Midbrain (tissue), 1 donor: Measurements from ENCODE around the gene KLC1.

ENCODE experiments used
- DNase-seq: peaks from one replicate; lab custom pipeline; 2025; lab: John Stamatoyannopoulos, UW

The KLC1 gene

DNA sequence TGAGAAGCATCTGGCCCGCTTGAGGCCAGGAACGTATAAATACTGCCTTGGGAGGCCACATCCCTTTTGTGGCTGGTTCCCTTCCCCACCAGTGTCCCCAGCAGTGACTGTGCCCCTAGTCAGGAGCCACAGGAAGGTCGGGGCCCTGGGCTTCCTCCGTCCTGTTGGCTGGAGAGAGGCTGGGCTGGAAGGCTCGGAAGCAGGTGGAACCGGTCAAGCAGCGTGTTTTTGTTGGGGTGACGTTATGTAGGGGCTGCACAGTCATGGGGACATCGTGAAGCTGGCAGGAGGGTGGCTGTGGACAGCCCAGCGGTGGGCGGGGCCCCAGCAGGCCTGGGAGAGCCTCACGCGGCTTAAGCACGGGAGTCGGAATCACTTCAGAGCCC lies 76.1 kb downstream of the KLC1 start:
- no peak for DNase-seq

DNA sequence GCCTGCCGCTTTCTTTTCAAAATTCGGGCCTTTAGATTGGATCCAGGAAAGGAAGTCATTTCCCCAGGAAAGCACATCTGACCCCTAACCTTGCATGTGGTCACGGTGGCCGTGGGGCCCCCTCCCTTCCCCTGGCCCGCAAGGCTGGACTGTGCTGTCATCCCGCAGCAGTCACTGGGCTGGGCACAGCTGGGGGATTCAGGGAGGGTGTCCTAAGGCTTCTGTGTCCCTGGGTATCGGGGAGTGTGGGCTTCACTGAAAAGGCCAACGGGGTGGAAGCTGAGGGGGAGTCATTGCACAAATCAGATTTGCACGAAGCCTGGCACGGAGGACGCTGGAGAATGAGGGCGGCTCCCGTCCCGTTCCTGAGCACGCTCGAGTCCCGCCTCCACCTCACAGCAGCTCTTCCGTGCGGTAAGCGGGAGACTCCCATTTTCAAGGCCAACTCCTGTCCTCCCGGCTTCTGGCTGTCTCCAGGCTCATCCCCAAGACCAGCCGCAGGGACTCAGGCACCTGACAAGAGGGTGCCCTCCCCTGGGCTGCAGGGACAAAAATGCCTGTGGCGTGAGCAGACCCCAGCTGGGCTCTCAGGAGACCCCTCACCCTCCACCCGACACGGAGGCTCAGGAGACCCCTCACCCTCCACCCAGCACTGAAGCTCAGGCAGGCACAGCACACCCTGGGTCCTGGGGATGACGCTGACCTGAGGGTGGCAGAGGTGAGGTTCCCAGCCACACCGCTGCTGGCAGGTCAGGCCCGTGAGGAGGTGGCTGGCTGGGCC lies 76.7 kb downstream of the KLC1 start:
- no peak for DNase-seq

DNA sequence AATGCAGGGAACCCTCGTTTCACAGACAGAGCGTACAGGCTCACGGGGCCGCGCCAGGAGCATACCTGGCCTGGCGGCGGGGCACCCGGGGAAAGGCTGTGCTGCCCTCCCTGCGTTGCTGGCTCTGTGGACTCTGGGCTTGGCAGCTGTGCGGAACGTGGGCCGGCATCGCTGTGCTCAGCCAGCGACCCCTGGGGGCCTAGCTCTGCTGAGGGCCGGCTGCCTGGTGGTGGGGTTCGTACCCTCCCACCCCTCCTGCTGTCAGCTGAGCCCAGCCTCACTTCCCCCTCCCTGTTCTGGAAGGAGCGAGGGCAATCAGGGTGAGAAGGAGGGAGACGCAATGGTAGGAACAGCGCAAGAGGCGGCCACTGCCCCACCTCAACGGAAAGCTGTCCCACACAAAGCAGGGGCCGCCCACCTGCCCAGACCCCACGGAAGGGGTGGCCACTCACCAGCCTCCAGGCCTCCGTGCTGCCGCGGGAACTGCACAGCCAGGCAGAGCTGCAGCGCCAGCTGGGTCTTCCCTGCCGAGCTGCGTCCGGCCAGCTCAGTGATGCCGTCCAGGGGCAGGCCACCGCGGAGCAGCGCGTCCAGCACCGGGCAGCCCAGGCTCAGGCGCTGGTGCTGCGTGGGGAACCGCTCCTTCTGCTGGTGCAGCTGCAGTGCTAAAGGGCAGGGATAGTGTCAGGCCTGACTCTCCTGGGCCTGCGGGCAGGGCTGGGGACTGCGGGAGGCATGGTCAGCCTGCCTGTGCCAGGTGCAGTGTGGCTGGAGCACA lies 77.7 kb downstream of the KLC1 start:
- DNase-seq, result no peak

DNA sequence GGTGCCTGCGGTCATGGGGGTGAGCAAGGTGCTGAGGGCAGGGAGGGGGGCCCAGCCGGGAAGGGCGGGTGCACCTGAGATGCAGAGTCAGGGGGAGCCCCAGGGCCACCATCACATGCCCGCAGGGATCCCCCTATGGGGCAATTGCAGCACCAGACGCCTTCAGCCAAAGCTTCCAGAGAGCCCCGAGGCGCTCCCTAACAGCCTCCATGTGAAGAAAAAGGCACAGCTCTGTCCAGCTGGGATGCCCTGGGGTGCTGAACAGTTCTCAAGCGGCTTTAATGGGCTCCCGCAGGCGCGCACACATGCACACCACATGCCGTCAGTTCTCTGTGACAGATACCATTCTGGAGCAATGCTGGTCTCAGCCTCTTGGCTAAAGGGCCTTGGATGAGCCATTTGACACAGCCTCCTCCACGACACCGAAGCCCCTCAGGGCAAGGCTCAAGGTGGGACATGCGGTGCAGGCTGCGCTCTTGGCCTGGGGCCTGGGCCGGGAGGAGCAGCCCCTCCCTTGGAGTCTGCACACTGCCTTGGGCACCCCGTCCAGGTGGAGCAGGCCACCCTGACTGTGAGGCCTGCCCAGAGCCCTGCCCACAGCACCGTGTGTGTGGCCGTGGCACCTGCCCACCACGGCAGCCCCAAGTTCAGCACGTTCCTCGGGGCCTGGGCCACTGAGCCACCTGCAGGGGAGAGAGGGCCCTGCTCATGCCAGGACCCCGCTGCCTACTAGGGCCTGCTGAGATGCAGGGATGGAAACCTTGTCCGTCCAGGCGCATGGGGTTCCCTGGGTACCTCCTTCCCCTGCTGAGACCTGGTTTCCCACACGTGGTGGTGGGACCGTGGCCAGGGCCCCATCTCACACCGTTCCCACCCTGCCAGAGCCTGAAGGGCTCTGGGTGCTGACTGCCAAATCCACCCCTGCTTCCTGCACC lies 78.6 kb downstream of the KLC1 start:
- DNase-seq, result no peak

DNA sequence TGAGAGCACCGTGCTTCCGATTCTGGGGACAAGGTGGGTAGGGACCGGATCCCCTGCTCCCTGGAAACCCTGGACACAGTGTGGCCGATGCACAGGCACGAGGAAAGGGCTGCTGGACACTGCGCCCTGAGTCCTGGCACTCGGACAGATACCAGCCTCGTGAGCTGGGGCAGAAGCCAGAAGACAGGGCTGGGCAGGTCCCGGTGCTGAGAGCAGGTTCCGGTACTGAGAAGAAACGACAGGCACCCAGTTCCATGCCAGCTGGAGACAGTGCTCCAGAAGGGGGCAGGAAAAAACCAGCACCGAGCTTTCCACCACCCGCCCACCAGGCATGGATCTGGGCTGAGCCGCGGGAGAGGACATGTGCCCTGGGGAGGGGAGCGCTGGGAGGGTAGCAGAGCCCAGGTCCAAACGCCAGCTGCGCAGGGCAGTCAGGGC lies 79.8 kb downstream of the KLC1 start:
- DNase-seq, result peak; percentile 13

DNA sequence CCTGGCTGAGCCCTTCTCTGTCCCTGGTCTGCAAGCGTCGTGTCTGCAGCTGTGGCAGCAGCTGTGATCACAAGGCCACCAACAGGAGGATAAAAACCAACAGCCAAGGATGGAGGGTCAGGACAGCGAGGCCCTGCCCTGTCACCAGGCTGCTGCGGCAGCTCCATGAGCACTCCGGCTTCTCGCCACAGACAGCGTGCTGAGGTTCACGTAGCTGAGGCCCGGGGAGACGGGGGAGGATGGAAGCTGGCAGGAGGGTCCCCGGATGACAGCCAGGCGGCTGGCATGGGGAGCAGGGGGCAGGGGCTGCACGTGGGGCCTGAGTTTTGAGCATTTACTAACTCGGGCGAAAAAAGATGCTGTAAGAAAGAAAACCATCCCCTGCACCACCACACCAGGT lies 80.8 kb downstream of the KLC1 start:
- DNase-seq, result no peak

DNA sequence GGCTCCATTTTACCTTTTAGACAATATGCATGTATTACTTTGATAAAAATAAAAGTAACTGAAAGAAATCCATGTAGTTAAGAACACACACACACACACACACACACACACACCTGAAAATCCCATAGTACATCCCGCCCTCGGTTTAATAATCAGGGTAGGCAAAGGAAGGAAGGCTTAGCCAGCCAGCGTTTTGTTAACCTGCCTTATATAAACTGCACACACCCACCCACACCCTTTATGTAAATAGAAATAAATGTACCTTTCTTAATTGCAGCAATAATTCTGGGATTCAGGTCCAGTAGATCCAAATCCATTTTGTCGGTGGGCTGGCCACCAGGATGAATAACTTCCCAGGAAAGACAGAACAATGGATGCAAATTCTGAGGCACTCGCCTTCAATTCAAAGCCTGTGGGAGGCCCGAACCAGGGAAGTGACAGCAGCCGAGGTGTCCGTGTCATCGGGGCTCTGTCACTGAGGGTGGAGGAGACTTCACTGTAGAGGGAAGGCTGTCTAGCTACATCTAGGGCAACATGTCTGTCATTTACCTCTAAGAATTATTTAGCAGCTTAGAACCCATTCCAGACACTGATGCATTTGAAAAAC lies 81.9 kb downstream of the KLC1 start:
- DNase-seq, result no peak

DNA sequence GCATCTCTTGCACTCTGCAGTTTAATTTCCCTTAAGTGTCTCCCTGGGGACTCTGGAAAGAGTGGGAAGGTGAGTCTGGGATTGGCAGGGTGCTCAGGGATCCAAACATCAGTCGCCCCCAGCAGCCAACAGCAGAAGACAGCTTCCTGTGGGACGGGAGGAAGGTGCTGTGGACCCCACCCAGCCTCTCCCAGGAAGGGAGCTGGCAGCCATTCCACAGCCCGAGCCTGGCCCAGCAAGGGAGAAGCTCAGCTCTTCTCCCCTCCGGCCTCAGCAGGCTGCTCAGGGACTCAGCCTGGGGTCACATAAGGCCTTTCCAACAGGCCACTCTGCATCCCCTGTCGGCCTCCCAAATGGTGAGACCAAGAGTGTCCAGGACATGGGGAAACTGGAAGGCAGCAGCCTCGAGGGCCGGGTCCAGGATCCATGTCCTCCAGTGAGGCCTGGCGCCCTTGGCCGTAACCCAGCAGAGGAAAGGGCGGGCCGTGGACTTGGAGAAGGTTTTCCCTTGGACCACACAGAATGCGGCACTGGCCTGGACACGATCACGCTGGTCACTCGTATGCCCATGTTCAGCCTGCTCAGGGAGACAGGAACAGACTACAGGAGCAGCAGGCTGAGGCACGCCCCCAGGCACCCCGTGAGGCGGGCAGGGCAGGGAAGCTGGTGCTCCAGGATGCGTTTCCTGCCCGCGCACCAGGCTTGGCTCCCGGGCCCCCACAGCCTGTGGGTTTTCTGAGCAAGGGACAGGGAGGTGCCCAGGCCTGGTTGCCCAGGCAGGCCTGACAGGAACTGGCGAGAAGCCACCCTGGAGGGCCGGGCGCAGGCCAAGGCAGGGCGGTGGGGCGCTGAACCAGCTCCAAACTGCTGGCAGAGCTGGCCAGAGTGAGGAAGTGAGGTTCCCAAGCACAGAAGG lies 82.8 kb downstream of the KLC1 start:
- peak; percentile 60 for DNase-seq

DNA sequence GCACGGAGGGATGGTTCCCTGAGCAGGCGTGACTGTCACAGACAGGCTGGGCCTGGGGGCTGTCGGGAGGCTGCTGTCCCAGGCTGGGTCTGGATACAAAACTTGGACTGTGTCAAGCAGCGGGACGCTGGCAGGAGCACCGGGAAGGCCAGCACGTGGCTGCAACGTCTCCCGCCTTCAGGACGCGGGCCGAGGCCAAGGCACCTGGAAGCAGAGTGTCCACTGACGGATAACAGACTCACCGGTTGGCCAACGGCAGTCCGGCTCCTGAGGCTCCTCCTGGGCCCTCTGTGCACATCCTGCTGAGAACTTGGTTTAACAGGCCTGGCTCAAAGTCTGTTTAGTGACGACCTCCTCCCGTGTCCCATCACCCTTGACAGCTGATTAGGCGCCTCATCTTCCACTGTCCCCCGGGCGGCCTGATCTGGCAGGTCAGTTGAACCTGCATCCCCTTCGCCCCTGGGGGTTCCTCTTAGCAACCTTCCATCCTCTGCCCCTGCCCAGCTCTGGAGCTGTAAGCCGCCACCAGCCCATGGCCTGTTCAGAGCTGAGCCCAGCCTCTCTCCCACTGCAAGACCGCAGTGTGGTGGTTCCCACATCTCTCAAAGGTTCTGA lies 83.7 kb downstream of the KLC1 start:
- no peak for DNase-seq

DNA sequence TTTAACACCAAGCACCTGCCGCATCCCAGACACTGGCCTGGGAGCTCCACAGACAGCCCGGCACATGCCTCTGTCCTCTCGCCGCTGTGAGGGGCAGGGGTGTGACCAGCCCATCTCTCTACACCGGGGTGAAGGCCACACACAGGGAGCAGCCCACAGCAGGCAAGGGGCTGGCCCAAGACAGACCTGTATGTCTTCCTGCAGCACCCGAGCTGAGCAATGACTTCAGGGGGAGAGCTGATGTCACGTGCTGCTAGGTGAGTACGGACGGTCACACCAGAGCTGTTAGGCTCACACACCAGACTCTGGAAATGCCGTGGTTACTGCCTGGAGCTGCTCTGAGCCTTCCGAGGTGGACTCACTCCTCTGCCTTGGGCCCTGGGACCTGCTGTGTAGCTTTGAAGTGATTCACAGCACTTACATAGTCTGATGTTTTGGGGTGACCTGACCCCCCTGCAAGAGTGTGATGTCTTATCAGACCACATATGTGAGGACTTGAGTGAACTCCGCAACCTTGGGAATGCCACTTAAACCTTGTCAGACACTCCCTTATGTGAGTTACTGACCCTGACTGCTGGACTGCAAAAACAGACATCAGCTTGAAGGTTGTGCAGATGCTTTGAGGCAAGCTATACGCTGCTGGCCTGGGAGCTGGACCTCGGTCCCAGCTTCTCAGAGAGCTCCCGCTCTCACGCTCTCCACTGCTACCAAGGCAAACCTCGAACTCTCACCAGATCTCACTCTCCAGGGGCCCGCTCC lies 84.5 kb downstream of the KLC1 start:
- DNase-seq, result no peak

DNA sequence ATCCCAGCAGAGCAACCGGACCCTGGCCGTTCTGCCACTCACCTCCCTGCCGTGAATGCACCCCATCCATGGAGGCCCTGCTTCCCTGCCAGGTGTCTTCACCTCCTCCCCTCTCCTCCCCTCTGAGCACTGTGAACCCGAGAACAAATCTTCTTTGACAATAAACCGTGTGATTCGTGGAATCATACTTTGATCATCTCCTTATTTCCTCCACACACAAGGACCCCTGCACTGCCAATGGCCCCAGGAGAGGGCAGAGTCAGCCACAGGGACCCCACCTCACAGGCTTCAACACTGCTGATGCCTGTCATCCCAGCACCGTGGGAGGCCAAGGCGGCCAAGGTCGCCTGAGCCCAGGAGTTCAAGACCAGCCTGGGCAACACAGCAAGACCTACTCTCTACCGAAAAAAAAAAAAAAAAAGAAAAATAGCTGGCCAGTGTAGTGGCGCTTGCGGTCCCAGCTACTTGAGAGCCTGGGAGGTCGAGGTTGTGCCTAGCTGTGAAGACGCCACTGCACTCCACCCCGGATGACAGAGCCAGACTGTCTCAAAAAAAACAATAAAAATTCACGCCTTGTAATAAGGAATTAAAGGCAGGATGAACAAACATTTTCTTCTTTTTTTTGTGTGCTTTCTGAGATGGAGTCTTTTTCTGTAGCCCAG lies 85.2 kb downstream of the KLC1 start:
- DNase-seq, result no peak

DNA sequence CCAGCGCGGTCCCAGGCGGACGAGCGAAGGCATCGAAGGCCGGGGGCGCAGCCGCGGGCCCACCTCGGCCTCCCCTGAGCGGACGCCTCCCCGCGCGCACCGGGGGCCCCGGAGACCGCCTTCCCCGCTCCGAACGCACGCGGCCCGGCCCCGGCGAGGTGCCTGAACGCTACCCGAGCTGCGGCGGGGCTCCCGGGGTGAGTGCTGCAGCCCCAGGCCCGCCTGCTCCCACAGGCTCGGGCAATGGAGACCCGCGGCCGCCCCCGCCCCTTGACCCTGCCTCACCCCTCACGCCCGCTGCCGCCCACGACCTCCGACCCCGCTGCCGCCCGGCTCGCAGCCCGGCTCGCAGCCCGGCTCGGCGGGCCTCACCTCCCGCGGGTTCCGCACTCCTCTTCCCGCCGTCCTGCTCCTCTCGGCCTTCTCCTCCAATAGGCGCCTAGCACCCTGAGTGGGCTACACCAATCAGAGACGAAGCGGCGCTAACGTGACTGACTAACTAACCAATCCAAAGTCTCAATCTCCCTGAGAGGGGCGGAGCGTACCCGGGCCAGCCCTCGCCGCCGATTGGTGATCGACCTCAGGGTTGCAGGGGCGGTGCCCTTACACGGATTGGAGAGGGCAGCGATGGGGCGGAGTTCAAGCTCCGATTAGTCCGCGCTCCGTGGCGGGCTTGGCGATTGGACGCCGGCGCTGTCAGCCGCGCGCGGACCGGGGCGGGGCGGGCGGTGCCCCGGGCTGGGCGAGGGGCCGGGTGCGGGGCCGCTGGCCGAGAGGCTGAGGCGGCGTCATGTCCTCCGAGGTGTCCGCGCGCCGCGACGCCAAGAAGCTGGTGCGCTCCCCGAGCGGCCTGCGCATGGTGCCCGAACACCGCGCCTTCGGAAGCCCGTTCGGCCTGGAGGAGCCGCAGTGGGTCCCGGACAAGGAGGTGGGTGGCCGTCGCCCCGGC lies 86.3 kb downstream of the KLC1 start, which contains the start of the genes XRCC3 and ZFYVE21:
TSS of gene XRCC3 (minus strand) at position 400 of the 949 bp plus-strand sequence. CDS start 4,364 bp downstream, outside the sequence.
TSS of gene ZFYVE21 (plus strand) at position 759 of the 949 bp plus-strand sequence. CDS start at position 791, 32 bp downstream.
- peak; percentile 100 for DNase-seq

DNA sequence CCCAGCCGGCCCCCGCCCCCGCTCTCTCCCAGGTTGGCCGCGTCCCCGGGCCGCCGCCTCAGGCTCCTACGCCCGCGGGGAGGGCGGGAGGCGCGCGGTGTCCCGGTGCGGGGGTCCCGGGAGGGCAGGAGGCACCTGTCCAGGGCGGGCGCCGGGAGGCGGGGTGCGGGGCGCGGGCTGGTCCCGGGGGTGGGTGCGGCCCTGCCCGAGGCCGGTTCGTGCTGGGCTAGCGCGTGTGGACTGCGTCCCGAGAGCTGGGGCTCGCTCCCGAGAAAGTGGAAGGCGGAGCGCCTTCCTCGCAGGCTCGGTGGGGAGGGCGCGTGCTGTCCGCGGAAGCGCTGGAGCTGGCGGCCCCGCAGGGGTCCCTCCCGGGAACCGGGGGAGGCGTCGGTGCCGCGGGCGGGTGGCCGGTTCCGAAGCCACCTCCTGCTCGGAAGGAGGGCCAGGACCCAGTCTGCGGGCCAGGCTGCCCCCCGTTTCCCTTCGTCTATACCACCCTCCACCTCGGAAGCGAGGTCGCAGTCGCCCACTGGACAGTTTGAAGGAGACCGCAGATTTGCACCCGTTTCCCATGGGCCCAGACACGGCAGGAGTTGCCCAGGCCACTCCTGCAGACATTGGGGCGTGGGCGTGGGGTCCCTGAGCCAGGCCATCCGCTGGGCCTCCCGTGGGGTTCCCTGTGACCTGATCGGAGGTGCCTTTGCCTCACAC lies 87.2 kb downstream of the KLC1 start:
- peak; percentile 22 for DNase-seq

DNA sequence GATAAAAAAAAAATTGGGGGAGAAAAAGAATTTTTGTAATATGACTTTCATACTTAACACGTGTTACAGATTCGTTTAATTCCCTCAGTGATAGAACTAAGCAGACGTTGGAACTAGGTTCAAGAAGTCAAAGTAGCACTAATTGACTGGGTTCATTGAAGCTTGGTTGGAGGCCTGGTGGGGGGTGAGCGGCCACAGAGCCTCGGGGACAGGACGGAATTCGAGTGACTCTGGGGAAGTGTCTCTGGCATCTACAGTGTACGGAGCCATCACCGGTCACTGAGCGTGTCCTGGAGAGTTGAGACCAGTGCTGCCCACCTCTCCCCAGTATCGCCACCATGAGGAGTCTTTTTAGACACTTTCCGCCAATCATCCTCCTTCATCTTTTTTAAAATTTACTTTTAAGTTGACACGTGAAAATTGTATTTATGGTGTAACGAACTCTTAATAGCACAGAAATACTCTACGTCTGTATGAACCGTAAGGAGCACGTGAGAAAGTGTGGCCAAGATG lies 87.9 kb downstream of the KLC1 start:
- DNase-seq, result no peak

DNA sequence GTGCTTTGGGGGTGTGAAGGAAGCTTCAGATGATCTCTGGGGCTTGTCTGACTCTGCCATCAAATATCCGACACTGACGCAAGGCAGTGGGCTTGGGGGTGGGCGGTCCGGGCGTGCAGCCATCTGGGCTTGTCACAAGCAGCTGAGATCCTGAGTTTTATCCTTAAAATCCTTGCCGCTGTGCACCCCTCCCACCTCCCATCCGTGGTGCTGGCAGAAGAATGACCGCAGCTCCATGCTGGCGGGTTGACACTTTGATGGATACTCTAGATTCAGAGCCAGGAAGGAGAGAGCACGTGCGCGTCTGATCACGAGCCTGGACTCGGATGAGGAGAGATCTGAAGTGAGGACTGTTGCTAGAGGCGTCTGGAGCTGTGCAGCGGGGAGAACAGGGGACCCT lies 89.6 kb downstream of the KLC1 start:
- no peak for DNase-seq

DNA sequence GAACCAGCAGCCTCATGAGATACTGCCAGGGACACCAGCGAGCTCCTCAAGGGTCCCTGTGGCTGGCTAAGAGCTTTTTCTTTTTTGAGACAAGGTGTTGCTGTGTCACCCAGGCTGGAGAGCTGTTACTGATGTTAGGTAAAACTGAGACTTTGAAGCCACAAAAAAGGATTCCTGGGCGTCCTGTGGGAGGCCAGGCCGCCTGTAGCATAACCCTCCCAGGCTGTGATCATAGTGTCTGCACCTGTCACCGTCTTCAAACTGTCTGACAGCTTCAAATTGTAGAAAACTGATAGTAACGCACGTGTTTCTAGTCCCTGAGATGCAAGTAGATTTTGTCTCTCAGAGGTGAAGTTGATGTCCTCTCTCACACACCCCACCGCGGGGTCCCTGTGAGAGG lies 90.7 kb downstream of the KLC1 start:
- no peak for DNase-seq
